HG03280 (cell line): Measurements from ENCODE around the gene TEX19.
"Not testable (repeated sequence)": the region's sequence is repeated elsewhere in the genome, so short reads cannot be mapped to it uniquely, and the experiment has no call there.

Source experiments
- ATAC-seq: cut with Tn5 transposase; IDR thresholded peaks from one replicate; pipeline ENCODE4 v1.9.1; 2021; ENCODE audit warnings: mild to moderate bottlenecking, moderate library complexity; ENCODE audit not compliant: unreplicated experiment

Gene TEX19

DNA sequence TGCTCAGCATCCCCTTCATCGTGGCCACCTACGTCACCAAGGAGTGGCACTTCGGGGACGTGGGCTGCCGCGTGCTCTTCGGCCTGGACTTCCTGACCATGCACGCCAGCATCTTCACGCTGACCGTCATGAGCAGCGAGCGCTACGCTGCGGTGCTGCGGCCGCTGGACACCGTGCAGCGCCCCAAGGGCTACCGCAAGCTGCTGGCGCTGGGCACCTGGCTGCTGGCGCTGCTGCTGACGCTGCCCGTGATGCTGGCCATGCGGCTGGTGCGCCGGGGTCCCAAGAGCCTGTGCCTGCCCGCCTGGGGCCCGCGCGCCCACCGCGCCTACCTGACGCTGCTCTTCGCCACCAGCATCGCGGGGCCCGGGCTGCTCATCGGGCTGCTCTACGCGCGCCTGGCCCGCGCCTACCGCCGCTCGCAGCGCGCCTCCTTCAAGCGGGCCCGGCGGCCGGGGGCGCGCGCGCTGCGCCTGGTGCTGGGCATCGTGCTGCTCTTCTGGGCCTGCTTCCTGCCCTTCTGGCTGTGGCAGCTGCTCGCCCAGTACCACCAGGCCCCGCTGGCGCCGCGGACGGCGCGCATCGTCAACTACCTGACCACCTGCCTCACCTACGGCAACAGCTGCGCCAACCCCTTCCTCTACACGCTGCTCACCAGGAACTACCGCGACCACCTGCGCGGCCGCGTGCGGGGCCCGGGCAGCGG is 15.7 kb downstream of the TEX19 start:
- ATAC-seq, result no peak

GRCh38 chr17:82375359-82376041 is 16.5 kb downstream of the TEX19 start:
- no peak for ATAC-seq

DNA sequence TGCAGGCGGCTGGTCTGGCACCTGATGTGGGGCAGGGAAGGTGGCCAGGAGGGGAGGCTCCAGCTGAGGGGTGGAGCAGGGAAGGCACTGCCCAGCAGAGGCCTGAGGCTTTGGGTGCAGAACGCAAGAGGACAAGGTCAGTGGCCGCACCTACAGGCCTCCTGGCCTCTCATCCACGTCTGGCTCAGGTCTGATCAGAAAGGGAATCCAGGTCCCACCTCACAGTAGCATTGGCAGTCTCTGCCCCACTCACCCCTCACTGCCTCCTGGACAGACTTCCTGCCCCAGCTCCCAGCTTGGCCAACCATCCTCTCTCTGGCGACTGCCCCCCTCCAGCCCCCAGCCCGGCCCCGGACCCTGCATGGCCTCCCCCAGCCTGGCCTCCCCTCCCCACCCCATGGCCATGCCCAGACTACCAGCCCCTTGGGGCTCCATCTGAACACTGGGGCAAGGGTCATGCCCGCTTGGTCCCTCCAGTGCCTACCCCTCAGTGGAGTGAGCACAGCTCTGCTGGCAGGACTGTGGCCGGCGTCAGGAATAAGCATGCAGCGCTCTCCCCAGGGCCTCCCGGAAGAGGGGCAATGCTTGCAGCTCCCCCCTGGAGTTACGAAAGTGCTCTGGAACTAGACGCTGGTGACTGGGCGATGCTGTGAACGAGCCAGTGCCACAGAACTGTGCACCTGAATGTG is 17.1 kb downstream of the TEX19 start:
- ATAC-seq, result no peak

DNA sequence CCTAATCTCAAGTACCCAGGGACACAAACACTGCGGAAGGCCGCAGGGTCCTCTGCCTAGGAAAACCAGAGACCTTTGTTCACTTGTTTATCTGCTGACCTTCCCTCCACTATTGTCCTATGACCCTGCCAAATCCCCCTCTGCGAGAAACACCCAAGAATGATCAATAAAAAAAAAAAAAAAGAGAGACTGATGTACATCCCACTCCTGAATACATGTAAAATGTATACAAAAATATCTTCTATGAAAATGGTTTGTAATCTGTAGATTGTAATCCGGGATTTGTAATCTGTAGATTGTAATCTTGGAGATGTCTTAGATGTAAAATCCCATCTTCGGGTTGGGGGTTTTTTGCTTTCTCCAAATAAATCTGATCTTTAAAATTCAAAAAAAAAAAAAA is 18.2 kb downstream of the TEX19 start:
- not testable (repeated sequence) for ATAC-seq

DNA sequence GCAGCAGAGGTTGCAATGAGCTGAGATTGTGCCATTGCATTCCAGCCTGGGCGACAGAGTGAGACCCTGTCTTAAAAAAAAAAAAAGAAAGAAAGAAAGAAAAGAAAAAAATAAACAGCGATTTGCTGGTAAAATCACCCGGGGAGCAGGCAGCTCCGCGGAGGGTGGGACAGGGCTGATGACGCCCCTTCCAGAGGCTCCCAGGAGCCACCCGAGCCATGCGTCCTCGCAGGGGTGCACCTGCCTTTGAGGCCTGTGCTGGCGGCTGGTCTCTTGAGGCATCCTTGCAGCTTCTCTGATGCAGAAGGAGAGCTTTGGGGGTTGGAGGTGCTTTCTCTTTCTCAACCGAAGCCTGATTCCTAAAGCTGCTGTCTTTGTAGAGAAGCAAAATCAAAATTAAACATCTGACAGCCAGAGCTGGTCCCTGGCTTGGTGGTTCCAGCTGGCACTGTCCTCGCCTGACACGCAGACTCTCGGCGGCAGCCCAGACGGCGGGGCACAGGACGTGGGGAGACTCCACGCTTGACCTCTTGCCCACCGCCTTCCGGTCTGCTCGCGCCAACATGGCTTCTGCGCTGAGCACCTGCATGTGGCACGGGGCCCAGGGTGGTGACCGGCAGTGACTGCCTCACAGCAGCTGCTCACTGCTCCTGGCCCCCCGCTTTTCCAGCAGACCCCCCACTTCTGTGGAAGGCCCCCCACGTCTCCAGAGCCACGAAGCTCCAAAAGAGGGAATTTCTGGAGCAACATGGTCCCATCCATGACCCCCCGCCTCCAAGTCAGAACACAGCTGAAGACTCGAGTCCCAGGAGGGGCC is 19.1 kb downstream of the TEX19 start:
- no peak for ATAC-seq

GRCh38 chr17:82378741-82379021 is 19.6 kb downstream of the TEX19 start:
- no peak for ATAC-seq

DNA sequence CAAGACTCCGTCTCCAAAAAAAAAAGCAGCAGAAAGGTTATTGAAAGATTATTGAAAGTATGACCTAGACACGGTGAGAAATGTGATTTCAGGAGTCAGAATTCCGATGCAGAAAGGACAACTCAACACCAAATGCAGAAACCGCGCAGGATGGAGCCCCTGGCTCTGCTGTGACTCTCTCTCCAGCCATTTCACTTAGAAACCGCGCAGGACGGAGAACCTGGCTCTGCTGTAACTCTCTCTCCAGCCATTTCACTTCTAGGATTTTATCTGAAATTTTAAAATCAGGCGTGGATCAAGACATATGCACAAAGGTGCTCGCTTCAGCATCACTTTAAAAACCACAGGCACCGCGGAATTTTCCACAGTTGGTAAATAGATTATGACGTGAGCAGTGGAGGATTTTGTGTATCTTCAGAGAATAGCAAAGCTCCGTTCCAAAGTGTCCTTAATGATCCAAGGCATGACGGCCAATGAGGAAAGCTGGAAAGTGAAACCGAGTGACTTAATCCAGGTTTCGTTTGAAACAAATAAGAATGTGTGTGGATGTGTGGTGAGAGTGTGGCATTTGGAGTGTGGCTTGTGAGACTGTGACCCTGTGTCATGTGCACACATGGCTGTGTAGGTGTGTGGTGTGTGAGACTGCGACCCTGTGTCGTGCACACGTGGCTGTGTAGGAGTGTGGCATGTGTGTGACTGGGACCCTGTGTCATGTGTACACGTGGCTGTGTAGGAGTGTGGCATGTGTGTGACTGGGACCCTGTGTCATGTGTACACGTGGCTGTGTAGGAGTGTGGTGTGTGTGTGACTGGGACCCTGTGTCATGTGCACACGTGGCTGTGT is 22.0 kb downstream of the TEX19 start:
- ATAC-seq, result no peak

GRCh38 chr17:82381703-82382009 is 22.6 kb downstream of the TEX19 start:
- not testable (repeated sequence) for ATAC-seq

- not testable (repeated sequence) for ATAC-seq
These were observed 23.3 kb downstream of the TEX19 start for GRCh38 chr17:82382220-82382932.

DNA sequence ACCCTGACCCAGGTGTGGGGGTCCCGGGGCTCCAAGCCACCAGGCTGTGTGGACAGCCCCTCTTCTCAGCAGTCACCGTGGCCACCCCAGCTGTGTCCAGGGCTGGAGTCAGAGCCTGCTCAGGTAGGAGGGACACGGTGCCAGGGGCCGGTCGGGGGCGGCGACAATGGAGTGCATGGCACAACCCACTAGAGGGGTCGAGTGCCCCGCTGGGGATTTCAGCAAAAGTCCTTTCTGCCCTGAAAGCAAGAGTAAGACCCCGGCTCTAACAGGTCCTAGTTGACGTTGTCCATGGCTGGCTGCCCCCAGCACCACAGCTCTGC is 23.8 kb downstream of the TEX19 start:
- no peak for ATAC-seq

DNA sequence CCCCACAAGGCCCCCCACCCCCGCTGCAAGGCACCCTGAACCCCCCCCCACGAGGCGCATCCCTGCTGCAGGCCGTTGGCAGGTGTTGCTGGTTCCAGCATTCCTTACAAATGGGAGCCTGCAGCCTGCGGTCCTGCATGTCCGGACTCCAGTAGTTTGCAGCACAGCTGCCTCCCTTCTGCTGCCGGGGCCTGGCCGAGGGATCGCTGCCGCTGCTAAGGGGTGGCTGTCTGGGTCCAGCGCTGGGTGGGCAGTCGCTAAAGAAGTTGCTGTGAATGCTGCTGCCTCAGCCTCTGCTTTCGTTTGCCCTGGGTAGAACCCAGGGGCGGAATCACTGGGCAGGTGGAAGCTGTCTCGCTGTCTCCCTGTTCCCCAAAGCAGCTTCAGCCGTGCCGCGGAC is 24.4 kb downstream of the TEX19 start:
- ATAC-seq, result no peak

GRCh38 chr17:82384051-82384729 is 25.1 kb downstream of the TEX19 start:
- no peak for ATAC-seq

- no peak for ATAC-seq
These were observed 25.9 kb downstream of the TEX19 start for GRCh38 chr17:82384730-82385481.

DNA sequence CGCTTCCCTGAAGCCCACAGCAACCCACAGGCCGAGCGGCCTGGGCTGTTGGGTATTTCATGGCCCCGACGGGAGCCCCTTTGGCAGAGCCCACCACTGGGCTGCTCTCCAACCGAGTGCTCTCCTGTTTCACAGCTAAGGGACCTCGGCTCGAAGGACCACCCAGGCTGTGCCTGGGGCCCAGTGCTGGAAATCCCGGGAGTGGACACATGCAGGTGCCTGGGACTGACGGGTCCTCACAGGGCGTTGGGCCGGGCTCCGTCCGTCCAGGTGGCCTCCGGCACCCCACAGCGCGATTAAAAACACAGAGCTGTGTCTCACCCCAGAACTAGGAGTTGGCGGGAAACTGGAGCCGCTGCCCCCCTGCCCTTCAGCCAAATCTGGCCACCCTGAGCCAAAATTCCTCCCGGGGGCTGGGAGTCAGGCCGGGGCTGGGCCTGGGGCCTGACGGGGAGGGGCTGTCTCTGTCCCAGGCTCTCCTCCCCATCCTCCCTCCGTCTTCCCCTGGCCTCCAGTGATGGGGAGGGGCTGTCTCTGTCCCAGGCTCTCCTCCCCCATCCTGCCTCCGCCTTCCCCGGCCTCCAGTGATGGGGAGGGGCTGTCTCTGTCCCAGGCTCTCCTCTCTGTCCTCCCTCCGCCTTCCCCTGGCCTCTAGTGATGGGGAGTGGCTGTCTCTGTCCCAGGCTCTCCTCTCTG is 26.7 kb downstream of the TEX19 start:
- no peak for ATAC-seq

DNA sequence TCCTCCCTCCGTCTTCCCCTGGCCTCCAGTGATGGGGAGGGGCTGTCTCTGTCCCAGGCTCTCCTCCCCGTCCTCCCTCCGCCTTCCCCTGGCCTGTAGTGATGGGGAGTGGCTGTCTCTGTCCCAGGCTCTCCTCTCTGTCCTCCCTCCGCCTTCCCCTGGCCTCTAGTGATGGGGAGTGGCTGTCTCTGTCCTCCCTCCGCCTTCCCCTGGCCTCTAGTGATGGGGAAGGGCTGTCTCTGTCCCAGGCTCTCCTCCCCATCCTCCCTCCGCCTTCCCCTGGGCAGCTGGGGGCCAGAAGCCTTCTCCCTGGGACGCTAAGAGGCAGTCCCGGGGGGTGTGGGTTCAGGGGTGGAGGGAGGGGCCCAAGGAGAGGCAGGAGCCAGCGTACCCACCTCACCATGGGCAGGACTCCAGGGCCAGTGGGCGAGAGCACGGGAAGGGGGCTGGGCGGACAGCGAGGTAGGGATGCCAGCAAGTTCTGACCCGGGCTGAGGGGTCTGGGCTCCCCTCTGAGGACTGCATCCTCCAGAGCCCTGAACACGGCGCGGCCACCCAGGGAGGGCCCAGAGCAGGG is 27.3 kb downstream of the TEX19 start:
- ATAC-seq, result no peak

DNA sequence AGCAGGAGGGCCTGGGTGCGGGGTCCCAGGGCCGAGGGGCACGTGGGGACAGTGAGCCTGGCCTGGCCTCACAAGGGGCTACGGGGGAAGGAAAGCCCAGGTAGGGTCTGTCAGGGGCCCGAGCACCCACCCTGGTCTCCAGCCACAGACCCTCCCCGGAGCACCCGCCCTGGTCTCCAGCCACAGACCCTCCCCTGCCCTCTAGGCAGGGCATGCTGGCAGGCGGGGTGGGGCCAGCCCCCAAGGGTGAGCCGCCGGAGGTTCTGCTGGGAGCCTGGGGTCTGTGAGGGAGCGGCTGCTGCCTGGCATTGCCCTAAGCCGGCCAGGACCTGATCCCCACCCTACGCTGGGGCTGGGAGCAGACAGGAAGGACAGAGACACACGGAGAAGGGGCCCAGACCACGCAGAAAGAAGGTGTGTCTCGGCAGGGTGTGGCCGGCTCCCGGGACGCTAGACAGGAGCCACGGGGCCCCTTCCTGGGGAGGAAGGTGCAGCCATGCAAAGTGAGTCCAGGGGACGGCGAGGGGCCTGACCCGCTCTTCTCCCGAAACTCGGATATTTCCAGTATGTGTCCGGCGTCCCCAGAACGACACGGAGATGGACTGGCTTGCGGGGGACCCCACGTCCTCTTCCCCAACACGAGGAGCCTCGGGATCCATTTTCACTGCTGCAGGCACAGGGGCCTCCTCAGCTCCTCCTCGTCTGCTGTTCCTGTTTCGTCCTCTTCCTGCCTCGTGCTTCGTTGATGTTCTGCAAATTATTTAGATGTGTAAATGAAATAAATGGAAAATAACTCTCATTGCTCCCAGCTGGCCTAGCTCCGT is 28.0 kb downstream of the TEX19 start:
- ATAC-seq, result no peak

DNA sequence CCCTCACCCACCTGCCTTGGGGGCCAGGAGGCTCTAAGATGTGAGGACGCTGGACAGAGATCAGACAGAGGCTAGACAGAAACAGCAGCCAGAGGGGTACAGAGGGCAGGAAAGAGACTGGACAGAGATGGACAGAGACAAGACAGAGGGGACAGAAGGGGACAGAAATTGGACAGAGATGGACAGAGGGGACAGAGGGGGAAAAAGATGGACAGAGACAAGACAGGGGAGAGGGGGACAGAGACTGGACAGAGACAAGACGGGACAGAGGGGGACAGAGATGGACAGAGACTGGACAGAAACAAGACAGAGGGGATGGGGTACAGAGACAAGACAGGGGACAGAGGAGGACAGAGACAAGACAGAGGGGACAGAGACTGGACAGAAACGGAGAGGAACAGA is 28.7 kb downstream of the TEX19 start:
- ATAC-seq, result no peak
